COR-L47 (cell line): Measurements from ENCODE around the gene P4HA1.

ENCODE experiments used
- DNase-seq: peaks from one replicate; lab custom pipeline; 2025; lab: John Stamatoyannopoulos, UW

The P4HA1 gene

GRCh38 chr10:72979709-72980108 is 117.0 kb downstream of the P4HA1 start:
- DNase-seq, result no peak

DNA sequence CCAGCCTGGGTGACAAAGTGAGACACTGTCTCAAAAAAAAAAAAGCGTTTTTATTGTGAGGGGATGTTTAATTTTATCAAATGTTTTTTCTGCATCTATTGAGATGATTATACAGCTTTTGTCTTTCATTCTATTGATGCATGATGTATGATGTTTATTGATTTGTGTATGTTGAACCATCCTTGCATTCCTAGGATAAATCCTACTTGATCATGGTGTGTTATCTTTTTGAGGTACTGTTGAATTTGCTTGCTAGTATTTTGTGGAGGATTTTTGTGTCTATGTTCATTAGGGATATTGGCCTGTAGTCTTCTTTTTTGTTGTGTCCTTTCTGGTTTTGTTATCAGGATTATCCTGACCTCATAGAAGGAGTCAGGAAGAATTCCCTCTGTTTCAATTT is 119.8 kb downstream of the P4HA1 start:
- DNase-seq, result no peak
